KG1 (cell line): ENCODE results near the gene MED28.
"Not testable (repeated sequence)": the region's sequence is repeated elsewhere in the genome, so short reads cannot be mapped to it uniquely, and the experiment has no call there.

Experiments used
- DNase-seq: peaks from one replicate; lab custom pipeline; 2025; lab: John Stamatoyannopoulos, UW

Gene MED28, protein sequence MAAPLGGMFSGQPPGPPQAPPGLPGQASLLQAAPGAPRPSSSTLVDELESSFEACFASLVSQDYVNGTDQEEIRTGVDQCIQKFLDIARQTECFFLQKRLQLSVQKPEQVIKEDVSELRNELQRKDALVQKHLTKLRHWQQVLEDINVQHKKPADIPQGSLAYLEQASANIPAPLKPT

DNA sequence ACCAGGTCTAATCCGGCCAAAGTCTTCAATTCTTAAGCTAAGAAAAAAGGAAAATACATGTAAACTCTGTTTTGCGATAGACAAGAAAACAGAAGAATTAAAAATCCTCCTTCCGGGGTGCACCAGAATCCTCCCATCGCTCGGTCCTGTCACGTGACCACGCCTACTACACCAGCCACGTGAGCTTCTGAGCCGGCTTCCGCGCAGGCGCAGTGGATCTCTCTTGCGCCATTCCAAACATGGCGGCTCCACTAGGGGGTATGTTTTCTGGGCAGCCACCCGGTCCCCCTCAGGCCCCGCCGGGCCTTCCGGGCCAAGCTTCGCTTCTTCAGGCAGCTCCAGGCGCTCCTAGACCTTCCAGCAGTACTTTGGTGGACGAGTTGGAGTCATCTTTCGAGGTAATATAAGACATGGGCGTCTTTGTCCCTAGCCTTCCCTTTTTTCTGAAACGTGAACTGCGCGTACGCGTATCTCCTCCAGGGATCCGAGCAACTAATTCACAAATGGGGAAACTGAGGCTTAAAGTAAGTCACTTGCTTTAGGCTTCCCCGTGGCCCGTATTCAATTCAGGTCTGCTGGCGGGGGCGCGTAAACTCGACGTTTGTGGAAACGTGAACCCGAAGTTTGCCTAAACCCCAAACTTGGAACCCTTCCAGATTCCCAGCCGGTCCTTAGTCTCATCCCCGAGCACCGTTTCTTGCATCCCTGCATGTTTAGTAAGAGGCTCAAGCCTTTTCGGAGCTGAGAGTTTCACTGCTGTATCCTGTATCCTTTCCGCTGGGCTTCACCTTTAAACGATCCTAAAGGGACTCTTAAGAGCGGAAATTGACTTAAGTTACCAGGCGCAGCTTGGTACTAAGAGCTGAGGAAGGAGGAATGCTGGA lies at the start of gene MED28:
Gene MED28 (plus strand): TSS at position 226 of the 884 bp plus-strand sequence. CDS start 14 bp downstream, at position 240.
- DNase-seq = peak; percentile 88

DNA sequence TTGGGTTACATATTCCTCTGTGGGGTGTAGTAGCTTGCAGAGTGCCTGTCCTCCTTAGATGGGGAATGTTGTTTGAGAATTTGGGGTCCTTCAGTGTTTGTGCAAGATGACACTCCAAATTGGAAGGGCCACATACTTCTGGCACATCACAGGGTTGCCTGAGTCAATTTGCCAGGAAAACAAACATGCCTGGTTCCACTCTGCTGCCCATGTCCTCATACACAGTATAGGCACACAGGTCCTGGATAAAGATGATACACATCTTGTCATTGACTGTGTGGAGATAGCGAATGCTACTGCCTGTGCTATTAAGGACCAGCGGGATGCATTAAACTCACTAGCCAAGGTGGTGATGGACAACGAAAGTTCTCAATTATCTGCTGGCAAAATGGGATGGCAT lies 48.6 kb upstream of the MED28 start:
- DNase-seq = no peak

DNA sequence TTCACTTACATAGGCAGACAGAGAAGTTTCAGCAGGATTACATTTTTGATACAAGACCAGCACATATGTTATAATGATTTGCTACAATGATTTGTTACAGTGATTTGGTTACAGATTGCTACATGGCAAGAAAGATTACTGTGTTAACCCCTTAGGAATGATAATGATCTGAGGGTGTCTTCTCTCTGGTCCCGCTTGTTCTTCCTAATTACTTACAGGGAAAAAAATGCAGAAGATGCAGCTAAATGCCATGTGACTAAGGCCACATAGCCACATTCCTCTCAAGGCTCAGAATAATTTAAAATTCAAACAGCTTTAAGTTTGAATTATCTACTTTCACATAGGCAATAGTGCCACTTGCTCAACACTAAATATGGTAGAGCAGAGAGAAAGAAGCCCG lies 47.2 kb upstream of the MED28 start:
- DNase-seq = no peak

DNA sequence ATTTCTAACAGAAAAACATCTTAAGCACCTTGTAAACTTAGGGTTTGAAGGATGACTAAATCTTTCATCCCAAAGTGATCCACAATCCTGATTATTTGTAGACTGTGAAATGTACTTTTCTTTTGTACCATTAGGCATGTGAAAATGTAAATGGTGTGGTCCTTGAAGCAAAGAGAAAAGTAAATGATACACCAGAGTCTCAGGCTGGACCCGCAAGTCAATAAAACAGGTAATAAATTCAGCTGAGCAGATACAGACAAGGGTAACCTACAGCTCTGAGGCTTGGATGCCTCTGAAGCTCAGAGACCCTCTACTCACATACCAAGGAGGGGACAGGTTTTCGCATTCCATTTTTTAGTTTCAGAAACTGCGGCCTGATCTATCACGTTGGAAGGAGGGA lies 40.2 kb upstream of the MED28 start:
- DNase-seq = no peak

DNA sequence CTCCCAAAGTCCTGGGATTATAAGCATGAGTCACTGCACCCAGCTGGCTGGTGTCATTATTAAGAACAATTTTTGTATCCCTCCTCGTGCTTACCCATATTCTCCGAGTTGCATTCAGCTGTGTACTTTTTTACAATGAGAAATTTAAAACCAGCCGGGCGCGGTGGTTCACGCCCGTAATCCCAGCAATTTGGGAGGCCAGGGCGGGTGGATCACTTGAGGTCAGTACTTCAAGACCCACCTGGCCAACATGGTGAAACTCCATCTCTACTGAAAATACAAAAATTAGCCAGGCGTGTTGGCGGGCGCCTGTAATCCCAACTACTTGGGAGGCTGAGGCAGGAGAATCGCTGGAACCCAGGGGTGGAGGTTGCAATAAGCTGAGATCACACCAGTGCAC lies 39.3 kb upstream of the MED28 start:
- not testable (repeated sequence) for DNase-seq

DNA sequence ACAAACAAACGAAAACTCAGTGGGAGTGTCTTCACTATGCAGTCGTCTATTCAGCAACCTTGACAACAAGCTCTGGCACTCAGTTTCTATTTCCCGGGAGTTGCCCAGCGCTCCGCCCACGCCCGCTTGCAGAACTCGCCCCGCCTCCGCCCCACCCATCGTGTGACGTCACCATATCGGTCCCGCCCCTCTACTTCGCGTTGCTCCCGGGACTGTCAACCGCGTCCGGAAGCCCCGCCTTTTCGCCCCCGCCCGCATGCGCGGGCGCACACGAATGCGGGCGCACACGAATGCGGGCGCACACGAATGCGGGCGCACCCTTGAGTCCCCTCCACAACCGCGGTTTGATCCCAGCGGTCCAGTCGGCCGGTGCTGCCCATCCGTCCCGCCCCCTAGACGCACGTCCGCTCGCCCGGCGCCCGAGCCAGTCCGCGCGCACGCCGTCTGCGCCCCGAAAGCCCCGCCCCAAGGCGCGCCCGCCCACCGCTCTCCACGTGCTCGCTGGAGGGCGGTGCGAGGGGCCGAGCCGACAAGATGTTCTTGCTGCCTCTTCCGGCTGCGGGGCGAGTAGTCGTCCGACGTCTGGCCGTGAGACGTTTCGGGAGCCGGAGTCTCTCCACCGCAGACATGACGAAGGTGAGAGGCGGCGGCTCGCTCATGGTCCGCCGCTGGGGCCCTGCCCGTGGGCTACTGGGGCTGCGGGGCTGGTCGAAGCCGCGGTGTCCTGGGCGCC lies 37.3 kb upstream of the MED28 start, which contains the start of gene LAP3:
Gene LAP3 (plus strand): TSS at position 267 of the 733 bp plus-strand sequence. CDS start 268 bp downstream, at position 535.
- DNase-seq = peak; percentile 84

DNA sequence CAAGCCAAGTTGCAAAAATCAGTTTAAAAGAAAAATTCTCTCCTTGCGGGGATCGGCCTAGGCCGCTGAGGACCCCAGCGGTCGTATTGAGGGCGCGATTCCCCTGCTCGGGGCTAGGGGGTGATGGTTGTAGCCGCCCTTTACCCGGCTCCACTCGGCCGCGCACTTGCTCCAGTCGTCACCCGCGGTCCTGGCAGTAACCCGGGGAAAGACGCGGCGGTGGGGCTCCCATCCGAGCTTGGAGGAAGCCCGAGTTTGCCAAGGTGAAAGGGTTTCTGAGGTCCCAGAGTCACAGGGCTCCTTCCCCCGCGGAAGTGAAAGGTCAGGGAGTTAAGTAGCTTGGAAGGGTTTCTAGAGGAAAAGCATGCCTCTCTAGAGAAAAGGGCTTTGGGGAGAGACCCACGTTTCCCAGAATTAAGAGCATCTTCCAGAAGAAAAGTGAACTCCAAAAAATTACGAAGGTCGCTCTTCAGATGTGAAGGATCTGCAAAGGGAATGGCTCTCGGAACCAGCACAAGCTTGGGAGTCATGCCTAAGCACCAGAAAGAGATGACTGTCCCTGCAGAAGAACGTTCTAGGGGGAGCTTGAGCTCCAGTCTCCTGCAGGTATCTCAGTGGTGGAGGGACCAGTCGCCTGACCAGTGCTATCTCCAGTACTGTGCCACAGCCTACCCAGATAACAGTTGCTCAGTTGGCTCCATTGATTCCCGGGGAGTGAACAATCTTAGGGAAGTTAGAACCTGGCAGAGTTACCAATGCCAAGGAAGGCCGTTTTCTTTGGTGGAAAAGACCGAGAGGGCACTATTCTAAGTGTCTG lies 36.6 kb upstream of the MED28 start:
- peak; percentile 43 for DNase-seq

DNA sequence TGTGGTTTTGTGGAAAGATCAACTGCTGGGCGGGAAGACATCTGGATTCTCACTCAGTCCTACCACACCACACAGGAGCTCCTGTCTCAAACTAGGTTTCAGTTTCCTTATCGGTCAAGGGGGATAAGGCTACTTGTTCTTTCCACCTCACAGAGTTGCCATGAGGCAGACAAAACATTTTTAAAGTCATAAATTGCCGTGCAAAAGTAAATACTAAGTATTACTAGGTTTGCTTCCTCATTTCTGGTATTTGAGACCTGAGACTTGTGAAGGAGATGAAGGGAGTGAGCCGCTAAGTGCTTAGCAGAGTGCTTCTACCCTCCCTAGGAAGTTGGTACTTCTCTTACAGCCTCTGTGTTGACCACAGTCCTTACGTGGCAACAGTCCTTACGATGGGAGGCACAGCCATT lies 36.0 kb upstream of the MED28 start:
- peak; percentile 9 for DNase-seq

DNA sequence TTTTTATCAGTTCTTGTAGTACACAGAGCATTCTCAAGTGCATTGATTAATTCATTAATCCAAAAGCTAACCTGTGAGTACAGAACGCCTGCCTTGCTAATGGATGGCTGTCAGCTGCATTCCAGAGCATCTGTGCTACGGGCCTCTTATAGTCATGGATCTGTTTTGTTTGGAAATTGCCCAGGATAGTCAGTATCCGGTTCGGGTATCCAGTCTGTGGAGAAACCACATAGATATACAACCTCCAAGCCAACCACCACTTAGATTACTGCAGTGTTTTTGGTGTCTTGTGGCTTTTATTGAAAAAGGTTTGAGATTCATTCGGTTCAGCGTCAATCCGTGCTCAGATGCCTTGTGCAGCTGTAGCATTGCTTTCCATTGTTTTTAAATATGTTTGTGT lies 33.5 kb upstream of the MED28 start:
- DNase-seq = no peak

DNA sequence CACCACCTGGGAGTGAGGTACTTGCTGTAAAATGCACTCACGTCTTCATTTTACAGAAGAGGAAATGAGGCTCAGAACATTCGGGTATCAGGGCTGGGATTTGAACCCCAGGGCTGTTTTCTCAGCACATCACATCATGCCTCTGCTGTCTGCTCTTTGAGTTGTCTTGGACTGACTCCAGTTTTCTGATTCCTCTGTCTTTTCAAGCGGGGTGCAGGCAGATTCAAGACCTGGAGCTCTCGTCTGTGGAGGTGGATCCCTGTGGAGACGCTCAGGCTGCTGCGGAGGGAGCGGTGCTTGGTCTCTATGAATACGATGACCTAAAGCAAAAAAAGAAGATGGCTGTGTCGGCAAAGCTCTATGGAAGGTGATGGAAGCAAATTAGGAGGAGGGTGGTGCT lies 31.2 kb upstream of the MED28 start:
- DNase-seq = no peak

DNA sequence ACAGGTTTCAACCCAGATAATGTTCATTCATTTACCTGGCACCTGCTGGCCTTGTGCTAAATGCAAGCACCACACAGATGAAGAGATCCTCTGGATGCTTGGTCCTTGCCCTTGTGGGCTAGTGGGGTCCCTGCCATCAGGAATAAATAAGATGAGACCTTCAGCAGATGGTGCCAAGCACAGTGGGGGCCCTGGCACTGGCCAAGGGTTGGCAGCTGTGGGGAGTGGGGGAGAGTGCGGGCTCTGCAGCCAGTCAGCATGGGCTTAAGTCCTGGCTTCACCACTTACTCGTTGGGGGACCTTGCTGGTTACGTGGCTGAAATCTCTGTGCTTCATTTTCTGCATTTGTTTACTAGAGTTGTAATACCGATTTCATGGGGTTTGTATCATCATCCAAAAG lies 30.5 kb upstream of the MED28 start:
- DNase-seq = no peak

DNA sequence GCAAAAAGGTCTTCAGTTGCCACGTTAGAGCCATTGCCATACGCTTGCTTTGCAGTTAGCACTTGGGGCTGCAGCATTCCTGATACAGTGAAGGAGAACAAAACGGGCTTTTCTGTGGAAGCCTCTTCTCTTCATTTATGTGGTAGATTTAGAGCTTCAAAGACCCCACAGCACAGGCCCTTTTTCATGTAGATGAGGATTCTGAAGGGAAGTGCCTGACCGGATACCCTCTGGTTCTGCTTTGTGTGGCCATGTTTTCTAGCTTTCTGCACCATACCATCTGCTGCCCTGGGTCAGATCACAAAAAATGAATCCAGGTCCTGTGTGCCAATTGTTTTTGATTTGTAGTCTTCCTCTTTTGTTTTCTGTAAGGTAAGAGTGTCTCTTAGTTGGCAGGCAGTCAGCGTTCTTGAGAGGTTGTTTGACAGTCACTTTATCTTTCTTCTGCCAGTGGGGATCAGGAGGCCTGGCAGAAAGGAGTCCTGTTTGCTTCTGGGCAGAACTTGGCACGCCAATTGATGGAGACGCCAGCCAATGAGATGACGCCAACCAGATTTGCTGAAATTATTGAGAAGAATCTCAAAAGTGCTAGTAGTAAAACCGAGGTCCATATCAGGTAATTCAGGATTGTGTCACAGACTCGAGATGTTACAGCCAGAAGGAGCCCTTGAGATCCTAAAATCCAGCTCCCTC lies 29.8 kb upstream of the MED28 start:
- DNase-seq = no peak

DNA sequence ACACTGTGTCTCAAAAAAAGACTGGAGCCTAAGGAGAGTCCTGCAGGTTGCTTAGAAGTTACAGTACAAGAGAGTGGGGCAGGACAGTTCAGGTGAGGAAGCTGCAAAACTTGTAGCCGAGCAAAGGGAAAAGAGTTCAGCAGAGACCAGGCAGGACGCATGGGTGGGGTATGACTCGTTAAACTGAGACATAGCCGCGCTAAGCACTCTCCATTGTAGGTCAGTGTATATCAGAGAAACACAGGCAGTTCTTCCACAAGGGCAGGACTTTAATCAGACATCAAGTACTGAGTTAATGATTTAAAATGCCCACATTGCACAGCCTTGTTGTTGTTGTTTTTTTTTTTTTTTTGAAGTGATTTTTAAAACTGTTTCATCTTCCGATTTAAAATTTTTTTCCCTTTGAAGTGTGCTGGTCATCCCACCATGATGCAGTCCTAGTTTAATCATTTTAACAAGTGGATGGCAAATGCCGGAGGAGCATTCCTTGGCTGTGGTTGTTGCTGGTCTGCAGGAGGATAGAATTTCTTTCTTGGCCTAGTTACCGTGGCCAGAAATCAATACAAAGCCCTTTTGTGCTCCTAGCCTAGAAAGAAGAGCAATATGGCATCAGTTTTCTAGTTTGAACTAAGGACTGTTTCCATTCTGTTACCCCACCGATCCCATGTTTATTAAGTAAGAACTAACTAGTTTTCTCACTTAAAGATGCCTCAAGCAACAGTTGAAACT lies 27.2 kb upstream of the MED28 start:
- no peak for DNase-seq

DNA sequence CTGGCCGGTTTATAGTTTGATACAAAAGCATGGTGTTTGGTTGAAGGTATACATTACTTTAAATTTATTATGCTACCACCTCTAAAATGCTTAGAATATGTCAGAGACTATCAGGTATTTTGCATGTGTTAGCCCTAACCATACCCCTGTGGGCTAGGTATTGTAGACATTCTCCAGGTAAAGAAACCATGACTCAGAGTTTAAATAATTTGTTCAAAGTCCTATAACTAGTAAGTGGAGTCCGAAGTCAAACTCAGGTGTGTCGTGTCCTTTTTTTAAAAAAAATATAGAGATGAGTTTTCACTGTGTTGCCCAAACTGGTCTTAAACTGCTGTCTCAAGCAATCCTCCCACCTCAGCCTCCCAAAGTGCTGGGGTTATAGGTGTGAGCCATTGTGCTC lies 25.1 kb upstream of the MED28 start:
- no peak for DNase-seq

DNA sequence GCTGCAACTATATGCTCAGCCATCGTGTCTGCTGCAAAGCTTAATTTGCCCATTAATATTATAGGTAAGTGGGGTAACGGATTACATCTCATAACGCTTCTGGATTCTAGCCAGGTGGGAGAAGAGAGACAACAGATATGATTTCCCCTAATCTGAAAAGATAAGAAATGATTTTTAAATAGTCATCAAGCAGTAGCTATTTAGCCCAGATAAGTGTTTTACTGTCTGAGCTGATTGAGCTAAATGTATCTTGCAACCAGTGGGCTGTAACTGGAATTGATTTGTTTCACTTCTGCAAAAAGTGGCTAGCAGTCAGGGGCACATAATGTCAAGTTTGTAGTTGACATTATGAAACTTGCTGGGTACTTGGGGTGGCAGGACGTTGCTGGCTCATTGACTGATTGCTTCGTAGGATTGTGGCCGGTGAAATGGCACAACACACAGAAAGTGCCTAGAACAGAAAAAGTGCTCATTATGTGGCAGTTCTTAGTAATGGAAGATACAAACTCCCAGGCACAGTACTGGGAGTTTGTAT lies 18.9 kb upstream of the MED28 start:
- DNase-seq = no peak

DNA sequence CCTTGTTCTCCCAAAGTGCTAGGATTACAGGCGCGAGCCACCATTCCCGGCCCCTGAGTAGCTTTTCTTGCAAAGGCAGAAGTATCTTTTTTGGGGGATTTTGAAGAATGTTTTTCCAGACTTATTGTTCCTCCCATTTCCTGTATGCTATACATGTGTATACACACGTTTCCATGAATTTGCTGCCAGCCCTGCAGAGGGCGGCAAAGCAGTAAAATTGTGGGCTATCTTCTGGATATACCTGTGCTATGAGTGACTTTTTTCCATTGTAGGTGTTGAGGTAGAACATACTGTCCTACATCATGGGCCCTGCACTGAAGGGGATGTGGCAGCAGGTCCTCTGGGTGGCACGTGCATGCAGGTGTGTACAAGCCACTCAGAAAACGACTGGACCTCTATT lies 16.9 kb upstream of the MED28 start:
- DNase-seq = no peak

DNA sequence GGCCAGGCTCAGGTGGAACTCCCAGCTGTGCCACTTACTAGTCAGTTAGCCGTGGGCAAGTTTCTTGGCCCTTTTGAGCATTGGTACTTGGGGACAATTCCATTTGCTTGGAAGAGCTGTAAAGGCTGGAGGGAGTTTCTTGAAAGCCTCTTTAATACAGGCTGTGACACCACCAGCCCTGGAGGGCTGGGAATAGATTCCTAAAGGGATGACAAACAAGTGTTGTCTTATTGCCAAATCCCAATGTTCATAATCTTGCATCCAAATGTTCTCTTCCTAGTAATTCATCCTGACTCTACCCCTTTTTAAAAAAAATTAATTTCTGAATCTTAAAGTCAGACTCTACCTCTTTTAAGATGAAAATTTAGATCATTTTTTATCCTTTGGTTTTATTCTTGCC lies 14.6 kb upstream of the MED28 start:
- no peak for DNase-seq

DNA sequence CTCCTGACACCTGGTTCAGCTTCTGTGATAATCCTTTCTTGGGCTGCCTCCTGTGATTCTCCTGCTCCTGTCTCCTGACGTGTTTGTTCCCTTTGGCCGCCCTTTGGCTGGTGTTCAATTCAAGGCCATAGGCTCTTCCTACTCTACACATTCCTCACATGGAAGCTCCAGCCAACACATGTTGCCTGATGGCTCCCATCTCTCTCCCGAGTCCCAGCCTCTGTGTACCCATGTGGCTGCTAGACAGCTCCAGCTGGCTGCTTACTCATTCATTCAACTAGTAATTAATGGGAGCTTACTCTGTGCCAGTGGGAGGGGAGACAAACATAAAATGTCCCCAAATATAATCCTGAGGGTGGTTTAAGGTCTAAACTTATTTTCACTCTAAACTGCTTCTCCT lies 9.2 kb upstream of the MED28 start:
- DNase-seq = no peak

DNA sequence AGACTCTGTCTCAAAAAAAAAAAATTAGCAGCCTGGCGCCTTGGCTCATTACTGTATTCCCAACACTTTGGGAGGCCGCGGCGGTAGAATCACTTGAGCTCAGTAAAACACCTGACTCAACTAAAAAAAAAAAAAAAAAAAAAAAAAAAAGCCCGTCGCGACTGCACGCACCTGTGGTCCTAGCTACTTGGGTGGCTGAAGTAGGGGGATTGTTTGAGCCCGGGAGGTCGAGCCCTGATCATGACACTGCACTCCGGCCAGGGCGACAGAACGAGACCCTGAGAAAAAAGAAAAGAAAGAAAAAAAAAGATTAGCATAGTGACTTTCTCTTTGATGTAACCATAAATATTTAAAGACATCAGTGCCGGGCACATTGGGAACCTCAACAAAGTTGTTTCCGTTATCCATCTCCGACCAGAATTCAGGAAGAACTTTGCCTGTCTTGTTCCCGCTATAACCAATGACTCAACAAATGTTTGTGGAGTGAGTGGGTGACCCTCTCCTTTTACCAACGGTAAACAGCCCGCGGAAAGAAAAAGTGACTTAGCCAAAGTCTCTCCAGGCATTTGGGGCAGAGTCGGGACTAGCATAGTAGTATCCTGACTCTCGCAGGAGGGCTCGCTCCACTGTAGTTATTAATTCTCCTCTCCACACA lies 553 bp upstream of the MED28 start:
- no peak for DNase-seq

DNA sequence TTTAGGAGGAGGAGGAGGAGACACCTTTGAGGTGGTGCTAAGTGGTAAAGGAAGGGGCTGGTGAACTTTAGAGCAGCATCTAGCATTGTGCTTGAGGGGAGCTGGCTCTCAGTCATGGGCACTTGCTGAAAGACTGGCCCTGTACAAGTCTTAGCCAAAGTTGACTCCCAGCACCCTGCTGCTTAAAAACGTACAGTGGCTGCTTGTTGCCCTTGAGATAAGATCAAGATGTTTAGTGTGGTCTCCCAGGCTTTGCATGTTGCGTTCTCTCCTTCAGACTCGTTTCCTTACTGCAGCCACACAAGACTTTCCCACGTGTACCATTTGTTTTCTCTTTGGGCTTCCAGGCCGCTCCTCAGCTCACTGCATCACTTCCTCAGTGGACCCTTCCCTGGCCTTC lies 1.8 kb downstream of the MED28 start:
- DNase-seq = no peak
